H1 (cell line): ENCODE data around the gene CAMSAP1. TPM values are rescaled to one million over a fixed set of nuclear protein-coding genes. Genes with fewer than 3 reads are reported as not detected.

ENCODE experiments used
- CHD1 ChIP-seq: IDR thresholded peaks from 2 replicates; pipeline ENCODE4 v1.6.1; 2012; ENCODE audit warnings: low read depth, low read length, improper control_type of control experiment
- CHD7 ChIP-seq: fragments of 300-600 bp; sonication (generic); IDR thresholded peaks from 2 replicates; pipeline ENCODE4 v1.7.1; 2012; ENCODE audit warnings: low read length, moderate library complexity, mild to moderate bottlenecking, inconsistent platforms; ENCODE audit not compliant: insufficient replicate concordance
- JUN ChIP-seq: IDR thresholded peaks from 2 replicates; pipeline ENCODE4 v1.6.1; 2011; ENCODE audit warnings: low read depth, mild to moderate bottlenecking, improper control_type of control experiment, low read length
- YY1 ChIP-seq: IDR thresholded peaks from 2 replicates; pipeline ENCODE4 v1.6.1; 2011; ENCODE audit warnings: low read depth, mild to moderate bottlenecking, low read length
- polyA plus RNA-seq, 7 experiments: library from polyadenylated mRNA; depleted of rRNA in 3 of 7; stranded (reverse) in 5 of 7; unstranded in 2 of 7; fragments of >200 nt in 5 of 7; fragments of 200-250 nt in 2 of 7; gene quantifications; 1 replicate in 5 of 7; 2 replicates in 1 of 7; 4 replicates in 1 of 7; pipeline versions ENCODE4 v1.2.1 to v1.2.3, GENCODE V29; 2011 to 2013; ENCODE audit warnings: missing spikeins in 2 of 7, mixed read lengths in 2 of 7
- total RNA-seq: library from RNA; stranded (reverse); fragmentation: NEBNext Ultra II Directional; extraction: Animal tissue kit (Norgen Biotek cat#: 25700); gene quantifications from 2 replicates; pipeline ENCODE4 v1.2.1, GENCODE V29; 2021

Gene CAMSAP1
- total and polyA plus RNA-seq, 2 of the 8 experiments (the other 6 are each of a cell fraction or from before 2014, with no cell fraction given) = 13.4 to 44.0 TPM

- TF ChIP-seq CHD7 (no peak), CHD1 (no peak), YY1 (no peak), JUN (no peak)
Measured at GRCh38 chr9:135893104-135893503, 14.2 kb downstream of the CAMSAP1 start (continued).
